Fibroblast of mammary gland (primary cell): ENCODE results near the gene ZNF516.

Experiments
- DNase-seq: peaks from one replicate; pipeline ENCODE4 v3.0.0-alpha.2; 2010; ENCODE audit warnings: low read depth
- H3K4me3 ChIP-seq: 2 replicates; pipeline ENCODE4 v1.5.1; 2011; ENCODE audit warnings: low read depth, mild to moderate bottlenecking, low read length, moderate library complexity; ENCODE audit not compliant: control insufficient read depth
- TF ChIP-seq, protein P1 (sequence below): conservative IDR thresholded peaks from 2 replicates; pipeline ENCODE4 v1.5.1; 2011; ENCODE audit warnings: low read depth, low read length, inconsistent platforms; ENCODE audit not compliant: control insufficient read depth, insufficient read depth

Gene ZNF516

DNA sequence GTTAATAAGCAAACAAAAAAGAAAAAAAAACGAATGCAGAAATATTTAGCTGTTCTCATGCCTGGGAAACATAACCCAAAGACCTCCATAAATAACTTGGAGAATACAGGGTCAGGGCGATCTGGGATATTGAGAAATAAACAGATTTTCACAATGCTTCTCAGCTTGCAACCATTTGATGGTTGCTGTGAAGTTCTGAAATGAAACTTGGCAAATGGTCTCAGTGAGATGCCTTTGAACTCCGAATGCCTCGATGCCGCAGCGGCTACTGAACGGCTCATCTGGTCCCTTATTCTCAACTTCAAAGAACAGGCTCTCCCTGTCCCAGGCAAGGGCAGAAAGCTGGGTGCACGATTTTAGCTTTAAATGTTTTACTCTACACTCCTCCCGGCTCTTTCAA lies 78.1 kb downstream of the ZNF516 start:
- H3K4me3 ChIP-seq, result no peak overlapping the region
- TF ChIP-seq, protein P1, sequence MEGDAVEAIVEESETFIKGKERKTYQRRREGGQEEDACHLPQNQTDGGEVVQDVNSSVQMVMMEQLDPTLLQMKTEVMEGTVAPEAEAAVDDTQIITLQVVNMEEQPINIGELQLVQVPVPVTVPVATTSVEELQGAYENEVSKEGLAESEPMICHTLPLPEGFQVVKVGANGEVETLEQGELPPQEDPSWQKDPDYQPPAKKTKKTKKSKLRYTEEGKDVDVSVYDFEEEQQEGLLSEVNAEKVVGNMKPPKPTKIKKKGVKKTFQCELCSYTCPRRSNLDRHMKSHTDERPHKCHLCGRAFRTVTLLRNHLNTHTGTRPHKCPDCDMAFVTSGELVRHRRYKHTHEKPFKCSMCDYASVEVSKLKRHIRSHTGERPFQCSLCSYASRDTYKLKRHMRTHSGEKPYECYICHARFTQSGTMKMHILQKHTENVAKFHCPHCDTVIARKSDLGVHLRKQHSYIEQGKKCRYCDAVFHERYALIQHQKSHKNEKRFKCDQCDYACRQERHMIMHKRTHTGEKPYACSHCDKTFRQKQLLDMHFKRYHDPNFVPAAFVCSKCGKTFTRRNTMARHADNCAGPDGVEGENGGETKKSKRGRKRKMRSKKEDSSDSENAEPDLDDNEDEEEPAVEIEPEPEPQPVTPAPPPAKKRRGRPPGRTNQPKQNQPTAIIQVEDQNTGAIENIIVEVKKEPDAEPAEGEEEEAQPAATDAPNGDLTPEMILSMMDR, result no peak
- peak; percentile 81 for DNase-seq

DNA sequence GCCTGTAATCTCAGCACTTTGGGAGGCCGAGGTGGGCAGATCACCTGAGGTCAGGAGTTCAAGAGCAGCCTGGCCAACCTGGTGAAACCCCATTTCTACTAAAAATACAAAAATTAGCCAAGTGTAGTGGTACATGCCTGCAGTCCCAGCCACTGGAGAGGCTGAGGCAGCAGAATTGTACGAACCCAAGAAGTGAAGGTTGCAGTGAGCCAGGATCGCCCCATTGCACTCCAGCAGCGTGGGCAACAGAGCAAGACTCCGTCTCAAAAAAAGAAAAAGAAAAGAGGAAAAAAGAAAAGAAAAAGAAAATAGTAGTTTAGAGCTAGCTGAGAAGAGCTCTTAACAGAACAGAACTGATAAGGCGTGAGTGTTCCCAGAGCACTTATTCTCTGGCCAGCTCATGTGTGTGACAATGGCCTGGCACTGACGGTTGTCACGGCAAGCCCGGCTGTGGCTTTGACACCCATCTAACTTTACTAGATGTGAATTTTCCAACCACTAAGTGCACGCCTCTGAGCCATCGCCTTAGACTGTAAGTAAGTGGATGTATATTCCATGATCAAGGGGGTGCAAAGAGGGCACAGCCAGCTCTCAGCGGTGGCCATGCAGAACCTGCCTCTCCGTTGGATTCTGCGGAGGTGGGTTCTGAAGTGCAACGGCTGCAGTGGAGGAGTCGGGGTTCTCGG lies 80.0 kb downstream of the ZNF516 start:
- no peak overlapping the region for H3K4me3 ChIP-seq
- no peak for DNase-seq
- TF ChIP-seq, protein P1, result no peak

DNA sequence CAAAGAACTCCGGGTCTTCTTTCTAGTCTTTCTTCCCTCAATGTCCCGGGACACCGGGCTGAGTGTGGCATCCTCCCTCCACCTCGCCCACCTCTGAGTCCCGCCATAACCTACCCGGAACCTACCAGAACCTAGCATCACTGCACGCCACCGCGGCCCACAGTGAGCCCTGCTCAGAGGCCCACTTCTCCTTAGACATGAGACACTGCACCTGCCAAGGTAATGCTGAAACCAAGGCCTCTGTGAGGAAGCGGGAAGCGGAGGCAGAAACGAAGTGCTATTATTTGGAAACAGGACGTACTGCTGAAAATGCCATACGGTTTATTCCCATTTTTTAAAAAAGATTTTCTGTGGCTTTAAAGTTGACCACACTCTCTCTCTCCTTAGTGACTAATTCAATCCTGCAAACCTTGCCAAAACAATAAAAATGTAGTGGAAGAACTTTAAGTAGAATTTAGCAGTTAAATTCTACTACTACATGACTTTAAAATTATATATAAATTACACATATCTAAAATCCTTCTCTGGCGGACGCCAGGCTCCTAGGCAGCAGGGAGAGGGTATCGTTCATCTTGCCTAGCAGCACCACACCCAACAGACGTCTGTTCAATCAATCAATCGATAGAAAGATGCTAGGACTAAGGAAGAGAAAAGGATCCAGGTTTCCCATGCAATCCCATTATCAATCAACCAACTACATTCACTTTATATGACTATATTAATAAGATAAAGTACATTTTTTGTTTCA lies 82.0 kb downstream of the ZNF516 start:
- peak; percentile 68 for DNase-seq
- TF ChIP-seq, protein P1, result no peak
- H3K4me3 ChIP-seq, result no peak overlapping the region

DNA sequence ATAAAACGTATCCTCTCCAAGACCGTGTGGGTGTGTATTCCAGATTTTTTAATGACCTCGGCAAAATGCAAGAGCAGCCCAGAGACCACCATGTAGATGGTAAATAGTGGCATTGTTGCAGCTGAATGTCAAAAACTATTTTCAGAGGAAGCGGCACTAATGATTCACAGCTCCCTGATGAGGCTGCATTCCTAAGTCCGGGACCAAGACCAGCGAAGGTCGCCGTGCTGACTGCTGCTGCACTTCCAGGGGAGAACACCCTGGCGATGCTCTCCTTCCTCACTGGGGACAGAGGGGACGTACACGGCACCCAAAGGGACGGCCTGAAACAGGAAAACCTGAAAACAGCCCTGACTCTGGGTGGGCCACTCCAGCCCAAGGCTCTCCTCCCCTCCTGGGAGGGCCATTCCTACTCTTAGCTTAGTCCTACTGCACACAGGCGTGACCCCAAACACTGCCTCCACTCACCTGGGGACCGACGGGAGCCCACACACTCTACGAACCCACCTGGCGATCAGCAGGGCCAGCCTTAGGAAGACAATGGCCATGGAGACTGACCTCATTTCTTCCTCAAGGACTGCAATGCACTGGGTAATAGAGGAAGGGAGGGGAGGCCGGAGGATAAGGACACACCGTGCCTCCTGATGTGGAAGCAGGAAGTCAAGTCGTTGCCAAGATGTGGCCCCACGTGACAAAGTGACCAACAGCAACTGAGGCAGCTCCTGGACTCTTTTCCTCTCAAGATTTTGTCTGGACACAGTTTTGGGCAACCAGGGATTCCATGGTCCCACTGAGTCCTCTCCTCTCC lies 82.8 kb downstream of the ZNF516 start:
- no peak overlapping the region for H3K4me3 ChIP-seq
- TF ChIP-seq, protein P1, result no peak
- DNase-seq, result peak; percentile 48

DNA sequence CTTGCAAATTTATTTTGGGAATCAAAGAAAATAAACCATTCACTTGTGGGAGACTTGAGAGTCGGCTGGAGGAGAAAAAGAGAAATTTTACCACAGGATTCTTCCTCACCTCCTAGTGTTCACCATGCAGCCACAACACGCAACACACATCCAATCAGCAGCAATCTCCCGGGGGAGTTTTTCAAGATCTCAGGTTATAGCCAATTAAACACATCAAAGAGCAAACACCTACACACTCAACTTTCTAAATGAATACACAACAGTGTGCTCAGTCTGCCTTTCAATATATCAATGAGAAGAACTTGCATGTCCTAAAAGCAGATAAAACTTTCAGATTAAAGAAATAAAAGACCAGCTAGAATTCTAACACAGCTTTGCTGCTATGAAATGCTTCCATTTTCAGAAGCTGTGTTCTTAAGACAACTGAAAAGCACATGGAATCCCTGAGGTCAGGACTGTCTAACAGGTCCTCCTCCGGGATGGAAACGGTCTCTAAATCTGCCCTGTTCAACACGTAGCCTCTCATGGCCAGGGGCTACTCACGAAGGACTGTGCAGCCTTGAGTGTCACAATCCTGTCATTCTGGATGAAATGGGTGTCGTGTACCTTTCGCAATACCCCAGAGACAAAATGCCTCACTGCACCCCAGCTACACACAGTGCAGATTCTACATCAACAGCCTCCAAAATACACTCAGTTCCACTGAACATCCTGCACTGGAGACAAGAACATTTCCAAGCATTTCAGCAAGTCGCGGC lies 84.2 kb downstream of the ZNF516 start:
- H3K4me3 ChIP-seq, result no peak overlapping the region
- TF ChIP-seq, protein P1, result no peak
- DNase-seq, result no peak

DNA sequence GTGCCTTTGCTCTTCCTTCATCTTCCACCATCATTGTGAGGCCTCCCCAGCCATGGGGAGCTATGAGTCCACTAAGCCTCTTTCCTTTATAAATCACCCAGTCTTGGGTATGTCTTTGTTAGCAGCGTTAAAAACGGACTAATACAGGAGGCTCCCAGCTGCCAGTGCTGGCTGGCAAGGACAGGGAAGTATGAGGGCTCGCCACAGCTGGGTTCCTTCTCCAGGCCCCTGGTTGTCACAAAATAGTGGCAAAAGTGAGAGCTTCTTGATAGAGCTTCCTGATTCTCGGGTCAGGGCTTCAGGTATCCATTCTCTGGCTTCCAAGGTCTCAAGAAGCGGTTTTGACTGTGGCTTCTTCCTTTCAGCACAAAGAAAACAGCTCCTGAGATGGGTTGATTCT lies 85.0 kb downstream of the ZNF516 start:
- DNase-seq, result no peak
- TF ChIP-seq, protein P1, result no peak
- H3K4me3 ChIP-seq, result no peak overlapping the region
